CD14-positive monocyte (primary cell): ENCODE results near the gene MIXL1. TPM values are rescaled to one million over a fixed set of nuclear protein-coding genes. Genes with fewer than 3 reads are reported as not detected.

Experiments used
- DNase-seq, 3 donors: peaks; one replicate each; pipeline ENCODE4 v3.0.0-alpha.2; 2011 to 2022
- H2AFZ ChIP-seq: 2 replicates; pipeline ENCODE4 v1.6.0; 2012; ENCODE audit warnings: mild to moderate bottlenecking, low read depth, low read length, inconsistent platforms; ENCODE audit not compliant: insufficient read depth, poor library complexity, severe bottlenecking
- H3K27ac ChIP-seq, 2 donors: 1 replicate in 1 of 2; 2 replicates in 1 of 2; pipeline ENCODE4 v1.5.1; 2012 to 2013; ENCODE audit warnings: low read length in 2 of 2, control low read depth in 1 of 2, inconsistent platforms in 1 of 2, low read depth in 1 of 2, mild to moderate bottlenecking in 1 of 2
- H3K27me3 ChIP-seq, 2 donors: one replicate each; pipeline versions ENCODE4 v1.6.0 to v1.6.1; 2011 to 2013; ENCODE audit warnings: low read length in 2 of 2; ENCODE audit not compliant: control insufficient read depth in 2 of 2, insufficient read depth in 2 of 2
- H3K36me3 ChIP-seq, 2 donors: replicated peaks in 1 of 2; 1 replicate in 1 of 2; 2 replicates in 1 of 2; pipeline versions ENCODE4 v1.5.1 to v1.6.1; 2012 to 2013; ENCODE audit warnings: low read length in 2 of 2, control low read depth in 1 of 2, inconsistent platforms in 1 of 2, mild to moderate bottlenecking in 1 of 2; ENCODE audit not compliant: insufficient read depth in 2 of 2, control insufficient read depth in 1 of 2
- H3K4me1 ChIP-seq, 2 donors: 1 replicate in 1 of 2; 2 replicates in 1 of 2; pipeline versions ENCODE4 v1.5.1 to v1.6.1; 2012 to 2013; ENCODE audit warnings: low read length in 2 of 2, control low read depth in 1 of 2, inconsistent platforms in 1 of 2, mild to moderate bottlenecking in 1 of 2, moderate library complexity in 1 of 2; ENCODE audit not compliant: insufficient read depth in 2 of 2, control insufficient read depth in 1 of 2
- H3K4me2 ChIP-seq: replicated peaks from 2 replicates; pipeline ENCODE3; 2012; ENCODE audit warnings: low read length, moderate library complexity, mild to moderate bottlenecking; ENCODE audit not compliant: poor library complexity, severe bottlenecking; ENCODE audit errors: extremely low read depth
- H3K4me3 ChIP-seq, 3 experiments: fragments of 200-600 bp in 1 of 3; sonication (generic) in 1 of 3; replicated peaks in 1 of 3; 1 replicate in 2 of 3; 2 replicates in 1 of 3; pipeline ENCODE4 v1.5.1; 2011 to 2013; ENCODE audit warnings: low read length in 3 of 3, mild to moderate bottlenecking in 3 of 3, control low read depth in 2 of 3, low read depth in 2 of 3, inconsistent platforms in 1 of 3, moderate library complexity in 1 of 3
- H3K79me2 ChIP-seq: 2 replicates; pipeline ENCODE4 v1.6.0; 2012; ENCODE audit warnings: mild to moderate bottlenecking, control low read depth, inconsistent platforms, low read length, moderate library complexity; ENCODE audit not compliant: insufficient read depth
- H3K9ac ChIP-seq: 2 replicates; pipeline ENCODE4 v1.6.0; 2017; ENCODE audit warnings: low read length, mild to moderate bottlenecking; ENCODE audit not compliant: insufficient read depth, poor library complexity, severe bottlenecking
- H3K9me3 ChIP-seq, 2 donors: replicated peaks in 1 of 2; 1 replicate in 1 of 2; 2 replicates in 1 of 2; pipeline versions ENCODE4 v1.5.1 to v1.6.1; 2012 to 2013; ENCODE audit warnings: low read length in 2 of 2, control low read depth in 1 of 2; ENCODE audit not compliant: control insufficient read depth in 1 of 2, insufficient read depth in 1 of 2
- H4K20me1 ChIP-seq: 2 replicates; pipeline ENCODE4 v1.6.0; 2012; ENCODE audit warnings: mild to moderate bottlenecking, low read length, control low read depth, moderate library complexity; ENCODE audit not compliant: insufficient read depth
- H3K27ac Mint-ChIP-seq, 7 donors: one replicate each; pipeline ENCODE4 v1.8.0; 2020; ENCODE audit warnings: mild to moderate bottlenecking in 7 of 7, mixed read lengths in 7 of 7, moderate library complexity in 6 of 7, inconsistent platforms in 2 of 7
- H3K27me3 Mint-ChIP-seq, 3 donors: one replicate each; pipeline ENCODE4 v1.8.0; 2021 to 2022; ENCODE audit warnings: low read depth in 3 of 3, mild to moderate bottlenecking in 3 of 3, mixed read lengths in 3 of 3, moderate library complexity in 3 of 3, inconsistent platforms in 1 of 3
- H3K36me3 Mint-ChIP-seq, 2 donors: one replicate each; pipeline ENCODE4 v1.8.0; 2020; ENCODE audit warnings: mixed read lengths in 2 of 2, inconsistent platforms in 1 of 2, mild to moderate bottlenecking in 1 of 2
- H3K4me1 Mint-ChIP-seq: one replicate; pipeline ENCODE4 v1.8.0; 2020; ENCODE audit warnings: mild to moderate bottlenecking, mixed read lengths
- H3K4me3 Mint-ChIP-seq, 2 donors: one replicate each; pipeline ENCODE4 v1.8.0; 2020; ENCODE audit warnings: mild to moderate bottlenecking in 2 of 2, mixed read lengths in 2 of 2, moderate library complexity in 1 of 2
- H3K9me3 Mint-ChIP-seq, 7 donors: one replicate each; pipeline ENCODE4 v1.8.0; 2020 to 2022; ENCODE audit warnings: mixed read lengths in 7 of 7, mild to moderate bottlenecking in 6 of 7, moderate library complexity in 6 of 7, inconsistent platforms in 2 of 7
- CTCF ChIP-seq: fragments of 200-600 bp; IDR thresholded peaks from one replicate; pipeline ENCODE4 v1.8.0; 2022; ENCODE audit warnings: antibody characterized with exemption, mild to moderate bottlenecking
- WGBS: methylation state at CpG from one replicate; pipeline ENCODE4 v1.1.5; 2013; ENCODE audit warnings: missing lambda C conversion rate; ENCODE audit not compliant: insufficient coverage; 5-methylcytosine and 5-hydroxymethylcytosine counted together
- intact Hi-C, 2 donors: fragments of 100-400 bp; cut with micrococcal nuclease; formaldehyde crosslinking; loops; one replicate each; pipeline versions ENCODE4 v1.15.0 to v1.15.1; 2023
- polyA plus RNA-seq, 3 donors: library from polyadenylated mRNA; depleted of rRNA in 1 of 3; unstranded in 2 of 3; stranded (reverse) in 1 of 3; fragments of 300-500 nt in 2 of 3; fragments of >200 nt in 1 of 3; fragmentation: Illumina TruSeq in 2 of 3; gene quantifications; 1 replicate in 2 of 3; 2 replicates in 1 of 3; pipeline ENCODE4 v1.2.3, GENCODE V29; 2012 to 2021

The MIXL1 gene
- polyA plus RNA-seq, 3 donors, result not detected

- no peak for TF ChIP-seq CTCF
- 0% methylated on average over 69 of the region's 75 CpGs for WGBS
- peaks cover 4 to 11% of the 10 kb centered on the region in 2 donors for H3K36me3 Mint-ChIP-seq
Observed at GRCh38 chr1:226186124-226187018, 37.1 kb upstream of the MIXL1 start, which contains the start of gene ACBD3. ACBD3 (minus strand) TSS chr1:226186741; CDS start chr1:226186675, 66 bp downstream.

GRCh38 chr1:226187019-226187322, 36.5 kb upstream of the MIXL1 start:
- WGBS, result 0% methylated on average over 8 of the region's 10 CpGs
- no peaks in the 10 kb centered on the region for H3K27me3 ChIP-seq
- Mint-ChIP-seq H3K36me3 (peaks cover 4 to 7% of the 10 kb centered on the region in 2 donors), H3K27me3 (peaks cover 0 to 3% (median 0%) of the 10 kb centered on the region in 3 donors), H3K27ac (peak overlapping the region; percentile 87 to 97 (median 95)), H3K4me1 (peaks cover 31% of the 10 kb centered on the region), H3K9me3 (peaks cover 0 to 2% (median 0%) of the 10 kb centered on the region in 7 donors), H3K4me3 (peak overlapping the region; percentile 85 to 89)
- DNase-seq, result no peak
- peak overlapping the region; percentile 96 for H3K9ac ChIP-seq
- H3K36me3 ChIP-seq, result no peaks in the 10 kb centered on the region
- peak overlapping the region; percentile 91 for H3K4me2 ChIP-seq
- TF ChIP-seq CTCF, result no peak
- H3K9me3 ChIP-seq, result no peaks in the 10 kb centered on the region
- H3K4me1 ChIP-seq, result peaks cover 32 to 37% of the 10 kb centered on the region in 2 donors
- peak overlapping the region; percentile 99 for H2AFZ ChIP-seq
- H3K79me2 ChIP-seq, result peaks cover 50% of the 10 kb centered on the region
- intact Hi-C loops, result loop anchor here in 1 of 2 donors (10.0 kb wide), 1 partner anchor 122 kb away; the partner anchor contains the start of gene H3-3A
- H4K20me1 ChIP-seq, result peaks cover 18% of the 10 kb centered on the region
- peak overlapping the region; percentile 85 to 89 (median 88) for H3K4me3 ChIP-seq
- peak overlapping the region; percentile 72 to 91 for H3K27ac ChIP-seq

More at GRCh38 chr1:226186124-226187018, 37.1 kb upstream of the MIXL1 start, which contains the start of gene ACBD3:
- Mint-ChIP-seq H3K4me3 (peak within 1 kb of the TSS; percentile 85 to 90), H3K27me3 (peaks cover 0 to 3% (median 0%) of the 10 kb centered on the region in 3 donors), H3K4me1 (peaks cover 36% of the 10 kb centered on the region), H3K9me3 (peaks cover 0 to 2% (median 0%) of the 10 kb centered on the region in 7 donors), H3K27ac (peak within 1 kb of the TSS; percentile 88 to 97 (median 95))
- peak within 1 kb of the TSS; percentile 91 for H3K4me2 ChIP-seq
- no peaks in the 10 kb centered on the region for H3K27me3 ChIP-seq
- H3K9ac ChIP-seq, result peak within 1 kb of the TSS; percentile 96
- DNase-seq, result peak; percentile 81 to 97 (median 82)
- peak within 1 kb of the TSS; percentile 85 to 89 (median 88) for H3K4me3 ChIP-seq
- H3K27ac ChIP-seq, result peak within 1 kb of the TSS; percentile 72 to 91
- peaks cover 24% of the 10 kb centered on the region for H4K20me1 ChIP-seq
- no peaks in the 10 kb centered on the region for H3K36me3 ChIP-seq
- H2AFZ ChIP-seq, result peak within 1 kb of the TSS; percentile 99
- H3K9me3 ChIP-seq, result no peaks in the 10 kb centered on the region
- peaks cover 36 to 41% of the 10 kb centered on the region in 2 donors for H3K4me1 ChIP-seq
- intact Hi-C loops, result loop anchor here in 1 of 2 donors (10.0 kb wide), 1 partner anchor 122 kb away; the partner anchor contains the start of gene H3-3A
- H3K79me2 ChIP-seq, result peaks cover 56% of the 10 kb centered on the region
